ENCODE data around the gene DDR1.
"Not testable (repeated sequence)": the region's sequence is repeated elsewhere in the genome, so short reads cannot be mapped to it uniquely, and the experiment has no call there.

The DDR1 gene

GRCh38 chr6:30854285-30855040 lies 29.9 kb upstream of the DDR1 start:
- DNase-seq (ENCODE audit: low spot score) (no peak), FAIRE-seq (no peak)

GRCh38 chr6:30855429-30856075 lies 28.8 kb upstream of the DDR1 start:
- no peak for FAIRE-seq

GRCh38 chr6:30857112-30857511 lies 27.2 kb upstream of the DDR1 start:
- no peak for FAIRE-seq
- DNase-seq (ENCODE audit: low spot score): no peak

More at GRCh38 chr6:30855429-30856075, 28.8 kb upstream of the DDR1 start:
- no peak for DNase-seq (ENCODE audit: low spot score)

- DNase-seq (ENCODE audit: low spot score) (no peak), FAIRE-seq (no peak)
These were observed 26.8 kb upstream of the DDR1 start for GRCh38 chr6:30857549-30857948.

- not testable (repeated sequence) for FAIRE-seq; DNase-seq (ENCODE audit: low spot score)
These were observed 24.6 kb upstream of the DDR1 start for GRCh38 chr6:30859726-30860125.

- DNase-seq (ENCODE audit: low spot score) (no peak), FAIRE-seq (no peak)
These were observed 22.9 kb upstream of the DDR1 start for GRCh38 chr6:30861257-30862048.

GRCh38 chr6:30862156-30862875 lies 22.0 kb upstream of the DDR1 start:
- DNase-seq (ENCODE audit: low spot score): no peak
- FAIRE-seq: no peak

GRCh38 chr6:30864325-30864724 lies 20.0 kb upstream of the DDR1 start:
- DNase-seq (ENCODE audit: low spot score) (no peak), FAIRE-seq (no peak)

GRCh38 chr6:30869241-30869749 lies 15.0 kb upstream of the DDR1 start:
- DNase-seq (ENCODE audit: low spot score): not testable (repeated sequence)

GRCh38 chr6:30870546-30870945 lies 13.8 kb upstream of the DDR1 start:
- no peak for FAIRE-seq
- no peak for DNase-seq (ENCODE audit: low spot score)

More at GRCh38 chr6:30869241-30869749, 15.0 kb upstream of the DDR1 start:
- not testable (repeated sequence) for FAIRE-seq

- DNase-seq (ENCODE audit: low spot score): no peak
- no peak for FAIRE-seq
These were observed 12.6 kb upstream of the DDR1 start for GRCh38 chr6:30871592-30872183.

GRCh38 chr6:30873137-30873640 lies 11.1 kb upstream of the DDR1 start:
- no peak for FAIRE-seq

GRCh38 chr6:30873795-30874194 lies 10.5 kb upstream of the DDR1 start:
- DNase-seq (ENCODE audit: low spot score); FAIRE-seq: not testable (repeated sequence)

More at GRCh38 chr6:30873137-30873640, 11.1 kb upstream of the DDR1 start:
- no peak for DNase-seq (ENCODE audit: low spot score)

GRCh38 chr6:30875244-30876038 lies 8.9 kb upstream of the DDR1 start:
- FAIRE-seq: no peak

GRCh38 chr6:30876039-30876730 lies 8.1 kb upstream of the DDR1 start:
- DNase-seq (ENCODE audit: low spot score) (no peak), FAIRE-seq (no peak)

More at GRCh38 chr6:30875244-30876038, 8.9 kb upstream of the DDR1 start:
- no peak for DNase-seq (ENCODE audit: low spot score)

GRCh38 chr6:30877419-30878262 lies 6.7 kb upstream of the DDR1 start:
- no peak for FAIRE-seq
- DNase-seq (ENCODE audit: low spot score): peak; percentile 70

GRCh38 chr6:30879684-30880427 lies 4.5 kb upstream of the DDR1 start:
- DNase-seq (ENCODE audit: low spot score) (no peak), FAIRE-seq (no peak)

Data from RCC 7860 (cell line).